NT2/D1 (cell line): ENCODE measurements around the gene MYO1D.

Experiments used
- DNase-seq: peaks from one replicate; pipeline ENCODE4 v3.0.0-alpha.2; 2011; ENCODE audit warnings: low read depth, low spot score
- H3K27me3 ChIP-seq: 2 replicates; pipeline ENCODE4 v1.6.0; 2011; ENCODE audit warnings: mild to moderate bottlenecking; ENCODE audit not compliant: insufficient read length, insufficient read depth
- H3K36me3 ChIP-seq: 2 replicates; pipeline ENCODE4 v1.6.1; 2011; ENCODE audit warnings: mild to moderate bottlenecking, low read length, mixed read lengths; ENCODE audit not compliant: insufficient read depth, insufficient read length
- H3K4me1 ChIP-seq: 2 replicates; pipeline ENCODE4 v1.5.1; 2011; ENCODE audit not compliant: insufficient read depth, insufficient read length
- H3K4me3 ChIP-seq: 2 replicates; pipeline ENCODE4 v1.5.1; 2011; ENCODE audit warnings: low read depth; ENCODE audit not compliant: insufficient read length
- H3K9ac ChIP-seq: 2 replicates; pipeline ENCODE4 v1.6.0; 2011; ENCODE audit warnings: low read depth; ENCODE audit not compliant: insufficient read length
- H3K9me3 ChIP-seq: 2 replicates; pipeline ENCODE4 v1.5.1; 2011; ENCODE audit warnings: mild to moderate bottlenecking, low read length; ENCODE audit not compliant: insufficient read depth
- SUZ12 ChIP-seq: IDR thresholded peaks from 2 replicates; pipeline ENCODE4 v1.6.1; 2011; ENCODE audit not compliant: insufficient read length, insufficient read depth; ENCODE audit errors: extremely low read depth
- YY1 ChIP-seq: IDR thresholded peaks from 2 replicates; pipeline ENCODE4 v1.6.1; 2011; ENCODE audit not compliant: insufficient read length, insufficient read depth
- ZNF274 ChIP-seq: IDR thresholded peaks from 2 replicates; pipeline ENCODE4 v1.6.1; 2011; ENCODE audit warnings: mild to moderate bottlenecking, low read depth, low read length

Gene MYO1D

GRCh38 chr17:32759476-32759875 is 117.4 kb downstream of the MYO1D start:
- Histone ChIP-seq H3K4me3 (no peak overlapping the region), H3K36me3 (no peaks in the 10 kb centered on the region), H3K27me3 (no peaks in the 10 kb centered on the region), H3K9ac (no peak overlapping the region), H3K9me3 (no peaks in the 10 kb centered on the region), H3K4me1 (no peaks in the 10 kb centered on the region)
- TF ChIP-seq SUZ12: no peak
- no peak for TF ChIP-seq ZNF274
- no peak for TF ChIP-seq YY1
- DNase-seq: no peak

- TF ChIP-seq ZNF274 (no peak), SUZ12 (no peak), YY1 (no peak)
- Histone ChIP-seq H3K9me3 (no peaks in the 10 kb centered on the region), H3K4me1 (no peaks in the 10 kb centered on the region), H3K27me3 (no peaks in the 10 kb centered on the region), H3K4me3 (no peak overlapping the region), H3K9ac (no peak overlapping the region), H3K36me3 (no peaks in the 10 kb centered on the region)
- no peak for DNase-seq
These were observed 119.0 kb downstream of the MYO1D start for GRCh38 chr17:32757963-32758362.

- no peak for DNase-seq
- Histone ChIP-seq H3K4me3 (no peak overlapping the region), H3K9ac (no peak overlapping the region), H3K27me3 (no peaks in the 10 kb centered on the region), H3K36me3 (no peaks in the 10 kb centered on the region), H3K4me1 (no peaks in the 10 kb centered on the region), H3K9me3 (no peaks in the 10 kb centered on the region)
- TF ChIP-seq YY1 (no peak), SUZ12 (no peak), ZNF274 (no peak)
These were observed 120.2 kb downstream of the MYO1D start for GRCh38 chr17:32756696-32757095.

- Histone ChIP-seq H3K4me1 (no peaks in the 10 kb centered on the region), H3K27me3 (no peaks in the 10 kb centered on the region), H3K4me3 (no peak overlapping the region), H3K36me3 (no peaks in the 10 kb centered on the region), H3K9me3 (no peaks in the 10 kb centered on the region), H3K9ac (no peak overlapping the region)
- TF ChIP-seq YY1: no peak
- no peak for TF ChIP-seq SUZ12
- TF ChIP-seq ZNF274: no peak
- no peak for DNase-seq
These were observed 121.7 kb downstream of the MYO1D start for GRCh38 chr17:32755045-32755805.

GRCh38 chr17:32752934-32753333 is 124.0 kb downstream of the MYO1D start:
- Histone ChIP-seq H3K4me1 (no peaks in the 10 kb centered on the region), H3K27me3 (no peaks in the 10 kb centered on the region), H3K4me3 (no peak overlapping the region), H3K36me3 (no peaks in the 10 kb centered on the region), H3K9me3 (no peaks in the 10 kb centered on the region), H3K9ac (no peak overlapping the region)
- DNase-seq: no peak
- TF ChIP-seq YY1: no peak
- no peak for TF ChIP-seq ZNF274
- TF ChIP-seq SUZ12: no peak

GRCh38 chr17:32747856-32748255 is 129.1 kb downstream of the MYO1D start:
- Histone ChIP-seq H3K9ac (no peak overlapping the region), H3K4me3 (no peak overlapping the region), H3K4me1 (no peaks in the 10 kb centered on the region), H3K27me3 (no peaks in the 10 kb centered on the region), H3K36me3 (no peaks in the 10 kb centered on the region), H3K9me3 (no peaks in the 10 kb centered on the region)
- TF ChIP-seq YY1 (no peak), SUZ12 (no peak), ZNF274 (no peak)
- no peak for DNase-seq

GRCh38 chr17:32746698-32747097 is 130.2 kb downstream of the MYO1D start:
- Histone ChIP-seq H3K9me3 (no peaks in the 10 kb centered on the region), H3K27me3 (no peaks in the 10 kb centered on the region), H3K4me3 (no peak overlapping the region), H3K36me3 (no peaks in the 10 kb centered on the region), H3K9ac (no peak overlapping the region), H3K4me1 (no peaks in the 10 kb centered on the region)
- no peak for DNase-seq
- no peak for TF ChIP-seq ZNF274
- no peak for TF ChIP-seq YY1
- no peak for TF ChIP-seq SUZ12
